T-cell (primary cell): ENCODE data around the gene SENP6. TPM values are rescaled to one million over a fixed set of nuclear protein-coding genes. Genes with fewer than 3 reads are reported as not detected.
"Not testable (repeated sequence)": the region's sequence is repeated elsewhere in the genome, so short reads cannot be mapped to it uniquely, and the experiment has no call there.

ENCODE experiments used
- ATAC-seq, 4 experiments: fragments of 200-7000 bp in 3 of 4; fragments of 150-1000 bp in 1 of 4; cut with Tn5 transposase; replicated peaks in 1 of 4; 1 replicate in 3 of 4; 2 replicates in 1 of 4; pipeline ENCODE4 v1.10.0; 2021; ENCODE audit warnings: moderate library complexity in 3 of 4, mild to moderate bottlenecking in 2 of 4, moderate number of reproducible peaks in 1 of 4
- CTCF ChIA-PET, 2 donors: fragments of 300-600 bp; sonication (Branson Sonifier 250); formaldehyde crosslinking; loops; one replicate each; lab custom pipeline; 2022; ENCODE audit warnings: antibody characterized with exemption in 2 of 2; lab: Charles Lee
- POLR2A ChIA-PET, 2 donors: fragments of 300-600 bp; sonication (Branson Sonifier 250); formaldehyde crosslinking; loops; one replicate each; lab custom pipeline; 2022; ENCODE audit warnings: antibody characterized with exemption in 2 of 2; lab: Charles Lee
- DNase-seq, 35 experiments: peaks; one replicate each; pipeline versions ENCODE4 v3.0.0 to v3.0.0-alpha.2; 2013 to 2023
- H3K27ac ChIP-seq: one replicate; pipeline ENCODE4 v1.5.1; 2013; ENCODE audit warnings: low read length
- H3K27me3 ChIP-seq, 2 experiments: replicated peaks in 1 of 2; 1 replicate in 1 of 2; 2 replicates in 1 of 2; pipeline versions ENCODE4 v1.6.1 to v1.7.0; 2013; ENCODE audit warnings: low read length in 1 of 2, mixed read lengths in 1 of 2; ENCODE audit not compliant: control insufficient read depth in 2 of 2, insufficient read depth in 2 of 2; ENCODE audit errors: extremely low read depth in 1 of 2
- H3K36me3 ChIP-seq, 2 donors: 1 replicate in 1 of 2; 2 replicates in 1 of 2; pipeline versions ENCODE4 v1.6.1 to v1.7.0; 2013; ENCODE audit warnings: low read length in 1 of 2; ENCODE audit not compliant: control insufficient read depth in 2 of 2, insufficient read depth in 1 of 2; ENCODE audit errors: extremely low read depth in 1 of 2
- H3K4me1 ChIP-seq, 2 experiments: 1 replicate in 1 of 2; 2 replicates in 1 of 2; pipeline versions ENCODE4 v1.6.1 to v1.7.0; 2013; ENCODE audit warnings: low read length in 2 of 2, mixed read lengths in 1 of 2; ENCODE audit not compliant: insufficient read depth in 2 of 2, control insufficient read depth in 1 of 2; ENCODE audit errors: extremely low read depth in 1 of 2
- H3K4me3 ChIP-seq, 2 donors: 1 replicate in 1 of 2; 2 replicates in 1 of 2; pipeline versions ENCODE4 v1.5.1 to v1.7.0; 2013; ENCODE audit warnings: mild to moderate bottlenecking in 2 of 2, low read length in 1 of 2, moderate library complexity in 1 of 2; ENCODE audit not compliant: control insufficient read depth in 1 of 2; ENCODE audit errors: extremely low read depth in 1 of 2
- H3K9me3 ChIP-seq: 2 replicates; pipeline ENCODE4 v1.7.0; 2013
- H3K27ac Mint-ChIP-seq, 2 donors: one replicate each; pipeline ENCODE4 v1.8.0; 2020 to 2021; ENCODE audit warnings: mild to moderate bottlenecking in 2 of 2, mixed read lengths in 2 of 2
- H3K27me3 Mint-ChIP-seq, 2 donors: one replicate each; pipeline ENCODE4 v1.8.0; 2021 to 2022; ENCODE audit warnings: mixed read lengths in 2 of 2
- H3K36me3 Mint-ChIP-seq: one replicate; pipeline ENCODE4 v1.8.0; 2021; ENCODE audit warnings: mixed read lengths
- H3K4me1 Mint-ChIP-seq, 3 donors: one replicate each; pipeline ENCODE4 v1.8.0; 2020 to 2022; ENCODE audit warnings: mixed read lengths in 3 of 3, mild to moderate bottlenecking in 1 of 3
- H3K4me3 Mint-ChIP-seq, 3 donors: one replicate each; pipeline ENCODE4 v1.8.0; 2020 to 2022; ENCODE audit warnings: mild to moderate bottlenecking in 3 of 3, mixed read lengths in 3 of 3, moderate library complexity in 3 of 3
- H3K9me3 Mint-ChIP-seq, 3 donors: one replicate each; pipeline ENCODE4 v1.8.0; 2020 to 2022; ENCODE audit warnings: mixed read lengths in 3 of 3
- WGBS: methylation state at CpG from one replicate; pipeline ENCODE4 v1.1.5; 2013; ENCODE audit warnings: missing lambda C conversion rate; ENCODE audit not compliant: insufficient coverage; 5-methylcytosine and 5-hydroxymethylcytosine counted together
- total RNA-seq, 35 experiments: library from RNA in 6 of 35; stranded (reverse) in 6 of 35; fragments of 120-200 nt in 1 of 35; gene quantifications; one replicate each; pipeline versions ENCODE4 v1.2.1 to v1.2.4 and lab custom pipeline; 2013 to 2026

Gene SENP6
- total RNA-seq, 5 donors from 2014 or later (not counting 1 experiment from before 2014, with no cell fraction given), result 103 to 119 (median 111) TPM

- no CpG with 5 or more reads among the region's 2 CpGs for WGBS
- ChIA-PET CTCF (interaction anchor here in 1 of 2 donors (0.6 kb wide), 1 partner anchor 33 kb away, joined by 3 read pairs; no protein-coding TSS in a partner anchor), POLR2A (interaction anchor here in 1 of 2 donors (0.5 kb wide), 1 partner anchor 69 kb away, joined by 4 read pairs; no protein-coding TSS in a partner anchor)
- H3K36me3 Mint-ChIP-seq, result peaks cover 28% of the 10 kb centered on the region
- H3K4me3 Mint-ChIP-seq, result no peak overlapping the region
- H3K27me3 ChIP-seq, result no peaks in the 10 kb centered on the region
- H3K9me3 ChIP-seq, result no peaks in the 10 kb centered on the region
- peaks cover 14 to 20% (median 17%) of the 10 kb centered on the region in 3 donors for H3K4me1 Mint-ChIP-seq
- no peak overlapping the region for H3K4me3 ChIP-seq
- no peak overlapping the region for H3K27ac Mint-ChIP-seq
- DNase-seq (no peak), ATAC-seq (no peak)
- no peak overlapping the region for H3K27ac ChIP-seq
- peaks cover 0 to 2% of the 10 kb centered on the region in 2 experiments for H3K4me1 ChIP-seq
- no peaks in the 10 kb centered on the region for H3K27me3 Mint-ChIP-seq
- peaks cover 0 to 24% of the 10 kb centered on the region in 2 donors for H3K36me3 ChIP-seq
- H3K9me3 Mint-ChIP-seq, result no peaks in the 10 kb centered on the region
Measured at GRCh38 chr6:75626561-75626960, 24.9 kb downstream of the SENP6 start.

- H3K4me3 Mint-ChIP-seq, H3K27me3 Mint-ChIP-seq, H3K27ac Mint-ChIP-seq, H3K27me3 ChIP-seq, H3K9me3 ChIP-seq, H3K4me1 ChIP-seq, H3K4me3 ChIP-seq, ATAC-seq, H3K9me3 Mint-ChIP-seq, DNase-seq, H3K27ac ChIP-seq, CTCF ChIA-PET: not testable (repeated sequence)
- peaks cover 0 to 22% of the 10 kb centered on the region in 2 donors for H3K36me3 ChIP-seq
- POLR2A ChIA-PET, result interaction anchor here in 1 of 2 donors (0.7 kb wide), 1 partner anchor 72 kb away, joined by 3 read pairs; no protein-coding TSS in a partner anchor
- 97% methylated on average over 6 of the region's 9 CpGs for WGBS
- peaks cover 17 to 18% (median 18%) of the 10 kb centered on the region in 3 donors for H3K4me1 Mint-ChIP-seq
- peaks cover 30% of the 10 kb centered on the region for H3K36me3 Mint-ChIP-seq
Measured at GRCh38 chr6:75627708-75628107, 26.0 kb downstream of the SENP6 start.

- Histone ChIP-seq H3K4me1 (peaks cover 0 to 2% of the 10 kb centered on the region in 2 experiments), H3K9me3 (no peaks in the 10 kb centered on the region), H3K27me3 (no peaks in the 10 kb centered on the region), H3K27ac (no peak overlapping the region), H3K36me3 (peaks cover 0 to 13% of the 10 kb centered on the region in 2 donors), H3K4me3 (no peak overlapping the region)
- DNase-seq (no peak), ATAC-seq (no peak)
- H3K36me3 Mint-ChIP-seq, result peaks cover 35% of the 10 kb centered on the region
- H3K27me3 Mint-ChIP-seq, result no peaks in the 10 kb centered on the region
- POLR2A ChIA-PET, result interaction anchor here in 1 of 2 donors (0.5 to 0.6 kb wide), 2 partner anchors 9 to 1884 kb away, joined by 3 to 4 read pairs; no protein-coding TSS in a partner anchor
- H3K9me3 Mint-ChIP-seq, result no peaks in the 10 kb centered on the region
- H3K4me3 Mint-ChIP-seq, result no peak overlapping the region
- H3K4me1 Mint-ChIP-seq, result peaks cover 17 to 22% (median 18%) of the 10 kb centered on the region in 3 donors
- WGBS, result 92% methylated on average over 2 of the region's 5 CpGs
- CTCF ChIA-PET, result no interaction called here
- H3K27ac Mint-ChIP-seq, result no peak overlapping the region
Measured at GRCh38 chr6:75631859-75632635, 30.4 kb downstream of the SENP6 start.

GRCh38 chr6:75633045-75633444 is 31.4 kb downstream of the SENP6 start:
- Mint-ChIP-seq H3K36me3 (peaks cover 37% of the 10 kb centered on the region), H3K4me1 (peaks cover 18 to 22% (median 18%) of the 10 kb centered on the region in 3 donors), H3K9me3 (no peaks in the 10 kb centered on the region), H3K27me3 (no peaks in the 10 kb centered on the region), H3K27ac (no peak overlapping the region), H3K4me3 (no peak overlapping the region)
- no peak for DNase-seq
- no peak overlapping the region for H3K27ac ChIP-seq
- no CpG with 5 or more reads among the region's 1 CpG for WGBS
- H3K27me3 ChIP-seq, result no peaks in the 10 kb centered on the region
- no peaks in the 10 kb centered on the region for H3K9me3 ChIP-seq
- H3K36me3 ChIP-seq, result peaks cover 0 to 12% of the 10 kb centered on the region in 2 donors
- no peak overlapping the region for H3K4me3 ChIP-seq
- ChIA-PET CTCF (no interaction called here), POLR2A (interaction anchor here in 1 of 2 donors (0.7 kb wide), 1 partner anchor 22 kb away, joined by 3 read pairs; no protein-coding TSS in a partner anchor)
- H3K4me1 ChIP-seq, result peaks cover 0 to 2% of the 10 kb centered on the region in 2 experiments
- ATAC-seq, result no peak

GRCh38 chr6:75642311-75642710 is 40.6 kb downstream of the SENP6 start:
- 97% methylated on average over 3 of the region's 5 CpGs for WGBS
- H3K27ac Mint-ChIP-seq, result no peak overlapping the region
- H3K4me1 Mint-ChIP-seq, result peaks cover 0 to 9% (median 1%) of the 10 kb centered on the region in 3 donors
- H3K9me3 Mint-ChIP-seq, result no peaks in the 10 kb centered on the region
- Histone ChIP-seq H3K27me3 (no peaks in the 10 kb centered on the region), H3K4me3 (no peak overlapping the region), H3K27ac (no peak overlapping the region), H3K9me3 (no peaks in the 10 kb centered on the region), H3K36me3 (peaks cover 4 to 34% of the 10 kb centered on the region in 2 donors), H3K4me1 (no peaks in the 10 kb centered on the region)
- H3K4me3 Mint-ChIP-seq, result no peak overlapping the region
- ChIA-PET POLR2A (no interaction called here), CTCF (interaction anchor here in 1 of 2 donors (1.0 kb wide), 1 partner anchor 11 kb away, joined by 3 read pairs; no protein-coding TSS in a partner anchor)
- ATAC-seq (no peak), DNase-seq (no peak)
- no peaks in the 10 kb centered on the region for H3K27me3 Mint-ChIP-seq
- H3K36me3 Mint-ChIP-seq, result peaks cover 53% of the 10 kb centered on the region

- H3K4me1 ChIP-seq, result no peaks in the 10 kb centered on the region
- H3K27me3 ChIP-seq, result no peaks in the 10 kb centered on the region
- DNase-seq (no peak), ATAC-seq (no peak)
- H3K36me3 ChIP-seq, result peaks cover 4 to 35% of the 10 kb centered on the region in 2 donors
- Mint-ChIP-seq H3K4me1 (peaks cover 0 to 9% (median 1%) of the 10 kb centered on the region in 3 donors), H3K27ac (no peak overlapping the region), H3K4me3 (no peak overlapping the region), H3K27me3 (no peaks in the 10 kb centered on the region), H3K9me3 (no peaks in the 10 kb centered on the region), H3K36me3 (peaks cover 53% of the 10 kb centered on the region)
- H3K9me3 ChIP-seq, result no peaks in the 10 kb centered on the region
- no peak overlapping the region for H3K4me3 ChIP-seq
- POLR2A ChIA-PET, result no interaction called here
- no CpG with 5 or more reads among the region's 1 CpG for WGBS
- CTCF ChIA-PET, result no interaction called here
- no peak overlapping the region for H3K27ac ChIP-seq
Measured at GRCh38 chr6:75643173-75643572, 41.5 kb downstream of the SENP6 start.
